ENCODE results near the gene DNAH5.

GRCh38 chr5:13659391-13659790, 285.1 kb downstream of the DNAH5 start:
- TF ChIP-seq POLR2A (IDR thresholded peaks at IDR 0.05; ENCODE audit: low read length) (no peak), GATA1 (IDR thresholded peaks at IDR 0.05; ENCODE audit: low read depth, low read length) (no peak)

All from erythroblast (primary cell).